Breast epithelium (tissue), 3 donors: ENCODE results near the gene ZSCAN32.

Experiments
- CTCF ChIP-seq, 3 donors: fragments of 450-650 bp; IDR thresholded peaks; one replicate each; pipeline ENCODE4 v1.5.1; 2016 to 2017; ENCODE audit warnings: antibody characterized with exemption in 3 of 3, mild to moderate bottlenecking in 3 of 3, moderate library complexity in 3 of 3
- POLR2A ChIP-seq: fragments of 450-650 bp; IDR thresholded peaks from one replicate; pipeline ENCODE4 v1.6.1; 2016; ENCODE audit warnings: antibody characterized with exemption, mild to moderate bottlenecking, moderate library complexity

DNA sequence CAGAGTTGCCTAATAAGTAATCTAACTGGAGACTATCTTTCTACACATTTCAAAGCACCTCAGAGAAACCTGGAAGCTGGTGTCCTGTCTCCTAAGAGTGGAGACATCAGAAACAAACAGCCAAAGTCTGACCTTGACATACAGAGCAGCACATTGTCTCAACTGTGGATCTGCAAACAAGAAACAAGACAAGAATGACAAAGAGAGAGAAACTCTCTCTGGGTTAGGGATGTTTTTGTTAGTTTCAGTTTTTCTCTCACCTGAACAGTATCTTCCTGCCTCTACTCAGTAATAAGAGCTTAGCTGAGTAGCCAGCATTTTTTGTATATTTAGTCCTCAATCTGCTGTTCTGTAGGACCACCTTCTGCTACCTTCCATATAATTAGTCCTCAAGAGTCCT, 33.6 kb upstream of the ZSCAN32 start:
- TF ChIP-seq CTCF (IDR thresholded peaks at IDR 0.05) (no peak), POLR2A (no peak)
